KMS-11 (cell line): ENCODE results near the gene PDE11A.
"Not testable (repeated sequence)": the region's sequence is repeated elsewhere in the genome, so short reads cannot be mapped to it uniquely, and the experiment has no call there.

ENCODE experiments used
- H2AFZ ChIP-seq: fragments of 200-600 bp; sonication (generic); 2 replicates; pipeline ENCODE4 v1.6.1; 2016; ENCODE audit warnings: antibody characterized with exemption, mixed run types, low read depth
- H3K27ac ChIP-seq: fragments of 200-600 bp; sonication (generic); 2 replicates; pipeline ENCODE4 v1.6.1; 2016; ENCODE audit warnings: mild to moderate bottlenecking, mixed run types
- H3K27me3 ChIP-seq: fragments of 200-600 bp; sonication (generic); 2 replicates; pipeline ENCODE4 v1.6.1; 2017; ENCODE audit warnings: mild to moderate bottlenecking, low read depth, mixed run types, moderate library complexity; ENCODE audit not compliant: insufficient read depth
- H3K36me3 ChIP-seq: fragments of 200-600 bp; sonication (generic); 2 replicates; pipeline ENCODE4 v1.6.1; 2017; ENCODE audit warnings: mild to moderate bottlenecking, mixed run types; ENCODE audit not compliant: insufficient read depth
- H3K4me1 ChIP-seq: fragments of 200-600 bp; sonication (generic); 2 replicates; pipeline ENCODE4 v1.6.1; 2016; ENCODE audit warnings: mild to moderate bottlenecking, low read depth, mixed run types; ENCODE audit not compliant: poor library complexity, severe bottlenecking
- H3K4me2 ChIP-seq: fragments of 200-600 bp; sonication (generic); 2 replicates; pipeline ENCODE4 v1.7.0; 2016; ENCODE audit warnings: mild to moderate bottlenecking, mixed run types
- H3K4me3 ChIP-seq: fragments of 200-600 bp; sonication (generic); IDR thresholded peaks from 2 replicates; pipeline ENCODE4 v1.6.1; 2017; ENCODE audit warnings: low read depth, low read length, mixed read lengths; ENCODE audit not compliant: insufficient read depth
- H3K79me2 ChIP-seq: fragments of 200-600 bp; sonication (generic); 2 replicates; pipeline ENCODE4 v1.6.1; 2016; ENCODE audit warnings: low read depth, mixed run types; ENCODE audit not compliant: insufficient read depth
- H3K9ac ChIP-seq: fragments of 200-600 bp; sonication (generic); 2 replicates; pipeline ENCODE4 v1.6.1; 2016; ENCODE audit warnings: mild to moderate bottlenecking, mixed run types
- H4K20me1 ChIP-seq: fragments of 200-600 bp; sonication (generic); 2 replicates; pipeline ENCODE4 v1.6.1; 2016; ENCODE audit warnings: mild to moderate bottlenecking, mixed run types; ENCODE audit not compliant: insufficient read depth
- CTCF ChIP-seq: fragments of 200-600 bp; sonication (generic); conservative IDR thresholded peaks from 2 replicates; pipeline ENCODE4 v1.6.1; 2017; ENCODE audit warnings: low read depth, mild to moderate bottlenecking, antibody characterized with exemption, low read length, moderate library complexity, mixed read lengths

PDE11A gene

DNA sequence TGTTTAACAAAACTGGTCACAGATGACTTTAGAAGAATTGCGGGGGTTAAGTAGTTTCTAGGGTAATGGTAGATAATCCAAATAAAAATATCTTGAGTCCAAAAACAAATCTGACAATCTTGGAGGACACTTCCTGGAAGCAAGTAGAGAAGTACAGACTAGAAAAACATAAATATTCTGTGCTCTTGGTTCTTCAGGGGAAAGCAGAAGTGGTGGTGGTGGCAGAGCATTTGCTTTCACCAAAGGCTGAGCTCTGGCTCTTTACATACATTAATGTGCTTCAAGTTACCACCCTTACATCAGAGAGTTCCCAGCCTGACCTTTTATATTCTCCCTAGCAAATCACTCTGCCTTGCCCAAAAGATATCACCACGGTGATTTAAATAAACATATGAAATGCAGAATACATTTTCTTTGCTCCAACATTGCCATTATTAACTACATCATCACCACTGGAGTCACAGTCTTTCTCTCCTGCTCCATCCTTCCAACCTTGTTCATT, 15.3 kb downstream of the PDE11A start:
- Histone ChIP-seq H3K27ac (no peak overlapping the region), H3K9ac (no peak overlapping the region), H3K79me2 (no peaks in the 10 kb centered on the region), H3K4me2 (no peak overlapping the region), H3K4me1 (no peaks in the 10 kb centered on the region), H3K27me3 (no peaks in the 10 kb centered on the region), H3K4me3 (no peak overlapping the region), H2AFZ (no peak overlapping the region), H4K20me1 (no peaks in the 10 kb centered on the region), H3K36me3 (no peaks in the 10 kb centered on the region)
- no peak for TF ChIP-seq CTCF

DNA sequence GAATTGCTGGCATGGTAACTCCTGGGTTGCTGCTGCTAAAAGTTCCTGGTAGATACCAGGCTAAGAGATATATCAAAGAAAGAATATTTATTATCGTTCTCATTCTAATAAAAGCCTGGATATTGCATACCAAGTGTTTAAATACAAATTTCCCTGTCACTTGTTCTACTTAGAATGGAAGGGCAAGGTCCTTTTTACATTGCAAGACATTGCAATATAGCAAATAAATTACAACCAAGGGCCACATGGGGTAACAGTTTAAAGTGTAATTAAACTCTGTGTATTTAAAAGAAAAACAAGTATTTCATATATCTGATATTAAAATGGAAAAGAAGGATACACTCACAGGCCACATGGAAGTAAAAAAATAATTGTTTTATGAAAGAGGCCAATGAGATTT, 16.2 kb downstream of the PDE11A start:
- TF ChIP-seq CTCF = no peak
- H3K9ac ChIP-seq = no peak overlapping the region

DNA sequence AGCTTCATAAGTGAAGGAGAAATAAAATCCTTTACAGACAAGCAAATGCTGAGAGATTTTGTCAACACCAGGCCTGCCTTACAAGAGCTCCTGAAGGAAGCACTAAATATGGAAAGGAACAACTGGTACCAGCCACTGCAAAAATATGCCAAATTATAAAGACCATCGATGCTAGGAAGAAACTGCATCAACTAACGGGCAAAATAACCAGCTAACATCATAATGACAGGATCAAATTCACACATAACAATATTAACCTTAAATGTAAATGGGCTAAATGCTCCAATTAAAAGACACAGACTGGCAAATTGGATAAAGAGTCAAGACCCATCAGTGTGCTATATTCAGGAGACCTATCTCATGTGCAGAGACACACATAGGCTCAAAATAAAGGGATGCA, 21.3 kb downstream of the PDE11A start:
- not testable (repeated sequence) for H3K27ac ChIP-seq, H4K20me1 ChIP-seq, H3K36me3 ChIP-seq, H3K4me3 ChIP-seq, H3K4me2 ChIP-seq, H3K27me3 ChIP-seq, H3K4me1 ChIP-seq, H3K79me2 ChIP-seq, H3K9ac ChIP-seq, H2AFZ ChIP-seq

More for the DNA sequence above, 16.2 kb downstream of the PDE11A start:
- H3K79me2 ChIP-seq = no peaks in the 10 kb centered on the region
- no peak overlapping the region for H3K4me2 ChIP-seq
- H3K27me3 ChIP-seq = no peaks in the 10 kb centered on the region
- H2AFZ ChIP-seq = no peak overlapping the region
- H3K4me3 ChIP-seq = no peak overlapping the region
- H3K27ac ChIP-seq = no peak overlapping the region
- no peaks in the 10 kb centered on the region for H4K20me1 ChIP-seq
- no peaks in the 10 kb centered on the region for H3K36me3 ChIP-seq
- no peaks in the 10 kb centered on the region for H3K4me1 ChIP-seq

GRCh38 chr2:178047391-178047790, 25.2 kb downstream of the PDE11A start:
- Histone ChIP-seq H3K4me1 (no peaks in the 10 kb centered on the region), H3K36me3 (no peaks in the 10 kb centered on the region), H3K9ac (no peak overlapping the region), H3K27ac (no peak overlapping the region), H4K20me1 (no peaks in the 10 kb centered on the region), H3K4me3 (no peak overlapping the region), H3K79me2 (no peaks in the 10 kb centered on the region), H3K27me3 (no peaks in the 10 kb centered on the region), H2AFZ (no peak overlapping the region), H3K4me2 (no peak overlapping the region)
- TF ChIP-seq CTCF = no peak

- Histone ChIP-seq H3K9ac (no peak overlapping the region), H3K4me3 (no peak overlapping the region), H4K20me1 (no peaks in the 10 kb centered on the region), H3K27ac (no peak overlapping the region), H3K4me1 (no peaks in the 10 kb centered on the region), H2AFZ (no peak overlapping the region), H3K79me2 (no peaks in the 10 kb centered on the region), H3K4me2 (no peak overlapping the region), H3K36me3 (no peaks in the 10 kb centered on the region), H3K27me3 (no peaks in the 10 kb centered on the region)
- TF ChIP-seq CTCF = no peak
Measured at GRCh38 chr2:178044836-178045235, 27.7 kb downstream of the PDE11A start.
